SK-N-SH (cell line): ENCODE measurements around the gene ABHD1. TPM values are rescaled to one million over a fixed set of nuclear protein-coding genes. Genes with fewer than 3 reads are reported as not detected.

Experiments
- CTCF ChIA-PET: fragments of 300-600, 350-600 bp; formaldehyde crosslinking; extraction: SDS; loops from one replicate; lab custom pipeline; 2021; lab: Yijun Ruan, JAX
- POLR2A ChIA-PET: fragments of 350-600 bp; sonication (Branson Sonifier 250); formaldehyde crosslinking; extraction: SDS; loops from one replicate; lab custom pipeline; 2020; ENCODE audit warnings: antibody characterized with exemption, inconsistent platforms; lab: Yijun Ruan, JAX
- DNase-seq: peaks from one replicate; pipeline ENCODE4 v3.0.0; 2012
- H2AFZ ChIP-seq: fragments of 200-600 bp; sonication (generic); 2 replicates; pipeline ENCODE4 v1.8.1; 2016; ENCODE audit warnings: antibody characterized with exemption, mild to moderate bottlenecking, low read depth
- H3F3A ChIP-seq: fragments of 200-600 bp; sonication (generic); replicated peaks from 2 replicates; pipeline ENCODE3; 2016; ENCODE audit warnings: antibody characterized with exemption, mild to moderate bottlenecking; ENCODE audit not compliant: insufficient read depth
- H3K27ac ChIP-seq, 2 experiments: fragments of 200-500 bp in 1 of 2; fragments of 200-600 bp in 1 of 2; sonication (Bioruptor generic) in 1 of 2; sonication (generic), shearing (Covaris generic) in 1 of 2; 2 replicates each; pipeline versions ENCODE4 v1.5.1 to v1.6.1; 2014 to 2016; ENCODE audit warnings: low read depth in 2 of 2, inconsistent platforms in 1 of 2, low read length in 1 of 2, mild to moderate bottlenecking in 1 of 2, mixed read lengths in 1 of 2
- H3K27me3 ChIP-seq: fragments of 200-600 bp; sonication (generic), shearing (Covaris generic); 2 replicates; pipeline ENCODE4 v1.6.1; 2016; ENCODE audit warnings: mixed run types; ENCODE audit not compliant: insufficient read depth
- H3K36me3 ChIP-seq, 2 experiments: fragments of 200-500 bp in 1 of 2; fragments of 200-600 bp in 1 of 2; sonication (Bioruptor generic) in 1 of 2; sonication (generic) in 1 of 2; replicated peaks in 1 of 2; 2 replicates each; pipeline versions ENCODE3 to v1.5.1; 2014 to 2016; ENCODE audit warnings: low read length in 1 of 2, mild to moderate bottlenecking in 1 of 2; ENCODE audit not compliant: insufficient read depth in 2 of 2, control insufficient read depth in 1 of 2
- H3K4me1 ChIP-seq, 2 experiments: fragments of 200-500 bp in 1 of 2; fragments of 200-600 bp in 1 of 2; sonication (Bioruptor generic) in 1 of 2; sonication (generic), shearing (Covaris generic) in 1 of 2; 2 replicates each; pipeline versions ENCODE4 v1.5.1 to v1.6.1; 2014 to 2016; ENCODE audit warnings: low read depth in 1 of 2, low read length in 1 of 2, mixed run types in 1 of 2; ENCODE audit not compliant: insufficient read depth in 2 of 2, control insufficient read depth in 1 of 2
- H3K4me2 ChIP-seq: fragments of 200-600 bp; sonication (generic), shearing (Covaris generic); 2 replicates; pipeline ENCODE4 v1.6.1; 2017; ENCODE audit warnings: mixed run types
- H3K4me3 ChIP-seq, 2 experiments: fragments of 200-500 bp in 1 of 2; fragments of 200-600 bp in 1 of 2; sonication (Bioruptor generic) in 1 of 2; sonication (generic), shearing (Covaris generic) in 1 of 2; 2 replicates each; pipeline versions ENCODE4 v1.5.1 to v1.8.1; 2014 to 2016; ENCODE audit warnings: low read depth in 2 of 2, inconsistent platforms in 1 of 2, low read length in 1 of 2, mild to moderate bottlenecking in 1 of 2, mixed read lengths in 1 of 2, moderate library complexity in 1 of 2
- H3K79me2 ChIP-seq: fragments of 200-600 bp; sonication (generic); 2 replicates; pipeline ENCODE4 v1.8.1; 2017; ENCODE audit warnings: mild to moderate bottlenecking; ENCODE audit not compliant: insufficient read depth
- H3K9ac ChIP-seq: fragments of 200-600 bp; sonication (generic); 2 replicates; pipeline ENCODE4 v1.6.1; 2017; ENCODE audit warnings: mixed run types
- H3K9me2 ChIP-seq: fragments of 200-600 bp; sonication (generic); 2 replicates; pipeline ENCODE4 v1.6.1; 2017; ENCODE audit warnings: mixed run types
- H3K9me3 ChIP-seq: fragments of 200-600 bp; sonication (generic); 2 replicates; pipeline ENCODE4 v1.6.1; 2017; ENCODE audit warnings: mixed run types, mild to moderate bottlenecking, moderate library complexity
- H4K20me1 ChIP-seq: fragments of 200-600 bp; sonication (generic); 2 replicates; pipeline ENCODE4 v1.6.1; 2017; ENCODE audit warnings: mild to moderate bottlenecking, mixed run types; ENCODE audit not compliant: insufficient read depth
- CHD2 ChIP-seq: fragments of 150-350 bp; IDR thresholded peaks from 2 replicates; pipeline ENCODE4 v1.6.1; 2018; ENCODE audit warnings: low read length; ENCODE audit not compliant: partially characterized antibody
- ELF1 ChIP-seq: IDR thresholded peaks from 2 replicates; pipeline ENCODE4 v1.4.0; 2012
- EP300 ChIP-seq, 2 experiments: IDR thresholded peaks; 2 replicates each; pipeline versions ENCODE4 v1.4.0 to v1.6.1; 2012; ENCODE audit warnings: borderline replicate concordance in 1 of 2, low read depth in 1 of 2, low read length in 1 of 2
- GABPA ChIP-seq: IDR thresholded peaks from 2 replicates; pipeline ENCODE4 v1.4.0; 2012; ENCODE audit warnings: low read depth, mild to moderate bottlenecking
- GATA2 ChIP-seq: sonication (generic); formaldehyde crosslinking; IDR thresholded peaks from 2 replicates; pipeline ENCODE4 v1.5.0; 2020; ENCODE audit warnings: mild to moderate bottlenecking, missing genetic modification reagents
- MEF2A ChIP-seq: IDR thresholded peaks from 2 replicates; pipeline ENCODE4 v1.4.0; 2012; ENCODE audit warnings: low read depth, borderline replicate concordance
- MXI1 ChIP-seq: IDR thresholded peaks from 2 replicates; pipeline ENCODE4 v1.6.1; 2012; ENCODE audit warnings: mild to moderate bottlenecking, low read depth, low read length, improper control_type of control experiment
- NFIC ChIP-seq: IDR thresholded peaks from 2 replicates; pipeline ENCODE4 v1.4.0; 2012; ENCODE audit warnings: borderline replicate concordance
- NRF1 ChIP-seq: IDR thresholded peaks from 2 replicates; pipeline ENCODE4 v1.6.1; 2012; ENCODE audit warnings: low read depth, mild to moderate bottlenecking, low read length
- POLR2AphosphoS5 ChIP-seq: IDR thresholded peaks from 2 replicates; pipeline ENCODE4 v1.6.1; 2012; ENCODE audit warnings: low read depth, low read length
- RAD21 ChIP-seq: IDR thresholded peaks from 2 replicates; pipeline ENCODE4 v1.6.1; 2012; ENCODE audit warnings: mild to moderate bottlenecking, low read length
- RXRA ChIP-seq: IDR thresholded peaks from 2 replicates; pipeline ENCODE4 v1.4.0; 2012; ENCODE audit warnings: low read depth, mild to moderate bottlenecking, borderline replicate concordance
- SIN3A ChIP-seq: IDR thresholded peaks from 2 replicates; pipeline ENCODE4 v1.6.1; 2012; ENCODE audit warnings: low read depth, mild to moderate bottlenecking, low read length, moderate library complexity, borderline replicate concordance
- TAF1 ChIP-seq: IDR thresholded peaks from 2 replicates; pipeline ENCODE4 v1.6.1; 2012; ENCODE audit warnings: low read depth, mild to moderate bottlenecking, low read length, moderate library complexity, borderline replicate concordance
- TCF12 ChIP-seq: IDR thresholded peaks from 2 replicates; pipeline ENCODE4 v1.4.0; 2012
- TEAD4 ChIP-seq: IDR thresholded peaks from 2 replicates; pipeline ENCODE4 v1.4.0; 2012; ENCODE audit warnings: mild to moderate bottlenecking, borderline replicate concordance; ENCODE audit not compliant: insufficient read depth
- YY1 ChIP-seq: IDR thresholded peaks from 2 replicates; pipeline ENCODE4 v1.4.0; 2012; ENCODE audit warnings: low read depth, mild to moderate bottlenecking
- WGBS: methylation state at CpG from one replicate; pipeline ENCODE4 v1.1.6; 2017; ENCODE audit warnings: low lambda C conversion rate; 5-methylcytosine and 5-hydroxymethylcytosine counted together
- polyA plus RNA-seq, 3 experiments: library from polyadenylated mRNA; depleted of rRNA; stranded (reverse); fragments of >200 nt; gene quantifications; 2 replicates each; pipeline ENCODE4 v1.2.3, GENCODE V29; 2012
- TF ChIP-seq, protein P1 (sequence below): fragments of 200-600 bp; sonication (generic); IDR thresholded peaks from 2 replicates; pipeline ENCODE4 v1.6.1; 2017; ENCODE audit warnings: antibody characterized with exemption, mild to moderate bottlenecking, moderate library complexity
- TF ChIP-seq, protein P2 (sequence below): IDR thresholded peaks from 2 replicates; pipeline ENCODE4 v1.6.1; 2012; ENCODE audit warnings: mild to moderate bottlenecking, low read depth, low read length, moderate library complexity

The ABHD1 gene
- polyA plus RNA-seq, 1 of the 3 experiments (the other 2 are of a cell fraction): 3.3 TPM

DNA sequence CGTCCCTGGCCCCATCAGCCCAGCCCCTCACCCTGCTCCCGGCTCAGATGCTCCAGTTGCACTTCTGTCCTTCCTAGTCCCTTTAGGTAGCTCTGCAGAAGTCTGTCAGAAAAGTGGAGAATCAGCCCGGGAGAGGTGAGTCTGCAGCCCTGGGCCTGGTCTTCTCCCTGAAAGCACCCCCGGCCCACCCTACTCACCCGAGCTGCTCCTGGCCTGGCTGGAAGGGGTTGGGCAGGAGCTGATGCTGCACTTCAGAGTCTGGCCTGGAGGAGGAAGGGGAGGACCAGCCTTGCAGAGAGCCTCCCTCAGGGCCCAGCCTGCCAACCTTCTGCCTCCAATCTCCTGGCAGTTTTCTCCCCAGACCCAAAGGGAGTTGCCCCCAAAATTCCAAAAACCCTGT, 21.3 kb upstream of the ABHD1 start:
- H3K4me1 ChIP-seq: peaks cover 0 to under 1% of the 10 kb centered on the region in 2 experiments; a peak in 1 of 4 replicates
- no peaks in the 10 kb centered on the region for H3F3A ChIP-seq
- H2AFZ ChIP-seq: no peak overlapping the region
- no peak overlapping the region for H3K9ac ChIP-seq
- no peak for DNase-seq
- no peaks in the 10 kb centered on the region for H3K27me3 ChIP-seq
- no peaks in the 10 kb centered on the region for H4K20me1 ChIP-seq
- TF ChIP-seq TCF12 (no peak), GABPA (no peak), YY1 (no peak), RXRA (no peak), MXI1 (no peak), ELF1 (no peak), TAF1 (no peak), TEAD4 (no peak), EP300 (IDR thresholded peaks at IDR 0.05; ENCODE audit: borderline replicate concordance in 1 of 2, low read depth in 1 of 2, low read length in 1 of 2) (no peak), NRF1 (no peak), RAD21 (no peak), GATA2 (CRISPR knock-in tag) (no peak), SIN3A (no peak), CHD2 (no peak), MEF2A (no peak), NFIC (no peak), POLR2AphosphoS5 (no peak)
- TF ChIP-seq, protein P1, sequence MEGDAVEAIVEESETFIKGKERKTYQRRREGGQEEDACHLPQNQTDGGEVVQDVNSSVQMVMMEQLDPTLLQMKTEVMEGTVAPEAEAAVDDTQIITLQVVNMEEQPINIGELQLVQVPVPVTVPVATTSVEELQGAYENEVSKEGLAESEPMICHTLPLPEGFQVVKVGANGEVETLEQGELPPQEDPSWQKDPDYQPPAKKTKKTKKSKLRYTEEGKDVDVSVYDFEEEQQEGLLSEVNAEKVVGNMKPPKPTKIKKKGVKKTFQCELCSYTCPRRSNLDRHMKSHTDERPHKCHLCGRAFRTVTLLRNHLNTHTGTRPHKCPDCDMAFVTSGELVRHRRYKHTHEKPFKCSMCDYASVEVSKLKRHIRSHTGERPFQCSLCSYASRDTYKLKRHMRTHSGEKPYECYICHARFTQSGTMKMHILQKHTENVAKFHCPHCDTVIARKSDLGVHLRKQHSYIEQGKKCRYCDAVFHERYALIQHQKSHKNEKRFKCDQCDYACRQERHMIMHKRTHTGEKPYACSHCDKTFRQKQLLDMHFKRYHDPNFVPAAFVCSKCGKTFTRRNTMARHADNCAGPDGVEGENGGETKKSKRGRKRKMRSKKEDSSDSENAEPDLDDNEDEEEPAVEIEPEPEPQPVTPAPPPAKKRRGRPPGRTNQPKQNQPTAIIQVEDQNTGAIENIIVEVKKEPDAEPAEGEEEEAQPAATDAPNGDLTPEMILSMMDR: no peak
- TF ChIP-seq, protein P2, sequence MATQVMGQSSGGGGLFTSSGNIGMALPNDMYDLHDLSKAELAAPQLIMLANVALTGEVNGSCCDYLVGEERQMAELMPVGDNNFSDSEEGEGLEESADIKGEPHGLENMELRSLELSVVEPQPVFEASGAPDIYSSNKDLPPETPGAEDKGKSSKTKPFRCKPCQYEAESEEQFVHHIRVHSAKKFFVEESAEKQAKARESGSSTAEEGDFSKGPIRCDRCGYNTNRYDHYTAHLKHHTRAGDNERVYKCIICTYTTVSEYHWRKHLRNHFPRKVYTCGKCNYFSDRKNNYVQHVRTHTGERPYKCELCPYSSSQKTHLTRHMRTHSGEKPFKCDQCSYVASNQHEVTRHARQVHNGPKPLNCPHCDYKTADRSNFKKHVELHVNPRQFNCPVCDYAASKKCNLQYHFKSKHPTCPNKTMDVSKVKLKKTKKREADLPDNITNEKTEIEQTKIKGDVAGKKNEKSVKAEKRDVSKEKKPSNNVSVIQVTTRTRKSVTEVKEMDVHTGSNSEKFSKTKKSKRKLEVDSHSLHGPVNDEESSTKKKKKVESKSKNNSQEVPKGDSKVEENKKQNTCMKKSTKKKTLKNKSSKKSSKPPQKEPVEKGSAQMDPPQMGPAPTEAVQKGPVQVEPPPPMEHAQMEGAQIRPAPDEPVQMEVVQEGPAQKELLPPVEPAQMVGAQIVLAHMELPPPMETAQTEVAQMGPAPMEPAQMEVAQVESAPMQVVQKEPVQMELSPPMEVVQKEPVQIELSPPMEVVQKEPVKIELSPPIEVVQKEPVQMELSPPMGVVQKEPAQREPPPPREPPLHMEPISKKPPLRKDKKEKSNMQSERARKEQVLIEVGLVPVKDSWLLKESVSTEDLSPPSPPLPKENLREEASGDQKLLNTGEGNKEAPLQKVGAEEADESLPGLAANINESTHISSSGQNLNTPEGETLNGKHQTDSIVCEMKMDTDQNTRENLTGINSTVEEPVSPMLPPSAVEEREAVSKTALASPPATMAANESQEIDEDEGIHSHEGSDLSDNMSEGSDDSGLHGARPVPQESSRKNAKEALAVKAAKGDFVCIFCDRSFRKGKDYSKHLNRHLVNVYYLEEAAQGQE: no peak
- 90% methylated on average over 2 of the region's 5 CpGs for WGBS
- H3K4me2 ChIP-seq: no peak overlapping the region
- H3K36me3 ChIP-seq: no peaks in the 10 kb centered on the region
- H3K9me2 ChIP-seq: no peaks in the 10 kb centered on the region
- no peak overlapping the region for H3K4me3 ChIP-seq
- H3K27ac ChIP-seq: no peak overlapping the region
- no peaks in the 10 kb centered on the region for H3K9me3 ChIP-seq
- CTCF ChIA-PET: interaction anchor here (0.8 to 14.2 kb wide), 8 partner anchors 50 to 202 kb away, joined by 3 to 169 read pairs (median 12); partner anchors contain the start of gene TRIM54
- H3K79me2 ChIP-seq: no peaks in the 10 kb centered on the region
- POLR2A ChIA-PET: interaction anchor here (0.7 to 1.2 kb wide), 3 partner anchors 9 to 49 kb away, joined by 3 to 4 read pairs (median 3); no protein-coding TSS in a partner anchor
